Esophagus squamous epithelium (tissue), 4 donors: ENCODE measurements around the gene RGS8.

Experiments
- POLR2A ChIP-seq, 4 donors: fragments of 450-650 bp; IDR thresholded peaks; one replicate each; pipeline ENCODE4 v1.6.1; 2017; ENCODE audit warnings: antibody characterized with exemption in 4 of 4, mild to moderate bottlenecking in 4 of 4, moderate library complexity in 3 of 4
- TF ChIP-seq, protein P1 (sequence below), 6 experiments: fragments of 450-650 bp in 4 of 6; fragments of 200-600 bp in 2 of 6; sonication (generic) in 2 of 6; IDR thresholded peaks; one replicate each; pipeline ENCODE4 v1.5.1; 2016 to 2019; ENCODE audit warnings: antibody characterized with exemption in 6 of 6, mild to moderate bottlenecking in 4 of 6, moderate library complexity in 4 of 6

GRCh38 chr1:182653986-182654385, 30.4 kb downstream of the RGS8 start:
- TF ChIP-seq, protein P1, sequence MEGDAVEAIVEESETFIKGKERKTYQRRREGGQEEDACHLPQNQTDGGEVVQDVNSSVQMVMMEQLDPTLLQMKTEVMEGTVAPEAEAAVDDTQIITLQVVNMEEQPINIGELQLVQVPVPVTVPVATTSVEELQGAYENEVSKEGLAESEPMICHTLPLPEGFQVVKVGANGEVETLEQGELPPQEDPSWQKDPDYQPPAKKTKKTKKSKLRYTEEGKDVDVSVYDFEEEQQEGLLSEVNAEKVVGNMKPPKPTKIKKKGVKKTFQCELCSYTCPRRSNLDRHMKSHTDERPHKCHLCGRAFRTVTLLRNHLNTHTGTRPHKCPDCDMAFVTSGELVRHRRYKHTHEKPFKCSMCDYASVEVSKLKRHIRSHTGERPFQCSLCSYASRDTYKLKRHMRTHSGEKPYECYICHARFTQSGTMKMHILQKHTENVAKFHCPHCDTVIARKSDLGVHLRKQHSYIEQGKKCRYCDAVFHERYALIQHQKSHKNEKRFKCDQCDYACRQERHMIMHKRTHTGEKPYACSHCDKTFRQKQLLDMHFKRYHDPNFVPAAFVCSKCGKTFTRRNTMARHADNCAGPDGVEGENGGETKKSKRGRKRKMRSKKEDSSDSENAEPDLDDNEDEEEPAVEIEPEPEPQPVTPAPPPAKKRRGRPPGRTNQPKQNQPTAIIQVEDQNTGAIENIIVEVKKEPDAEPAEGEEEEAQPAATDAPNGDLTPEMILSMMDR (IDR thresholded peaks at IDR 0.05): no peak
- TF ChIP-seq POLR2A (IDR thresholded peaks at IDR 0.05): no peak
